ENCODE data around the gene PTDSS2. TPM values are rescaled to one million over a fixed set of nuclear protein-coding genes. Genes with fewer than 3 reads are reported as not detected.
A peak's percentile ranks its signal among the peaks of the same experiment; 100 is the strongest.

The PTDSS2 gene
- total RNA-seq, 1 donor from 2014 or later = 50.4 TPM

- no peak for DNase-seq (ENCODE audit: low spot score, unreplicated experiment)
- TF ChIP-seq, protein P1, sequence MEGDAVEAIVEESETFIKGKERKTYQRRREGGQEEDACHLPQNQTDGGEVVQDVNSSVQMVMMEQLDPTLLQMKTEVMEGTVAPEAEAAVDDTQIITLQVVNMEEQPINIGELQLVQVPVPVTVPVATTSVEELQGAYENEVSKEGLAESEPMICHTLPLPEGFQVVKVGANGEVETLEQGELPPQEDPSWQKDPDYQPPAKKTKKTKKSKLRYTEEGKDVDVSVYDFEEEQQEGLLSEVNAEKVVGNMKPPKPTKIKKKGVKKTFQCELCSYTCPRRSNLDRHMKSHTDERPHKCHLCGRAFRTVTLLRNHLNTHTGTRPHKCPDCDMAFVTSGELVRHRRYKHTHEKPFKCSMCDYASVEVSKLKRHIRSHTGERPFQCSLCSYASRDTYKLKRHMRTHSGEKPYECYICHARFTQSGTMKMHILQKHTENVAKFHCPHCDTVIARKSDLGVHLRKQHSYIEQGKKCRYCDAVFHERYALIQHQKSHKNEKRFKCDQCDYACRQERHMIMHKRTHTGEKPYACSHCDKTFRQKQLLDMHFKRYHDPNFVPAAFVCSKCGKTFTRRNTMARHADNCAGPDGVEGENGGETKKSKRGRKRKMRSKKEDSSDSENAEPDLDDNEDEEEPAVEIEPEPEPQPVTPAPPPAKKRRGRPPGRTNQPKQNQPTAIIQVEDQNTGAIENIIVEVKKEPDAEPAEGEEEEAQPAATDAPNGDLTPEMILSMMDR (IDR thresholded peaks at IDR 0.05; ENCODE audit: unreplicated experiment) = no peak
- Mint-ChIP-seq H3K4me3 (ENCODE audit: low read depth) (no peak overlapping the region), H3K4me1 (ENCODE audit: low read depth) (no peaks in the 10 kb centered on the region), H3K9me3 (ENCODE audit: low read depth) (no peaks in the 10 kb centered on the region), H3K27me3 (no peaks in the 10 kb centered on the region), H3K36me3 (ENCODE audit: insufficient read depth) (peaks cover 23% of the 10 kb centered on the region), H3K27ac (peak overlapping the region; percentile 40)
These were observed 45.5 kb downstream of the PTDSS2 start for GRCh38 chr11:495537-495931.

GRCh38 chr11:496834-497564 lies 46.9 kb downstream of the PTDSS2 start:
- peak overlapping the region; percentile 90 for H3K27ac Mint-ChIP-seq
- DNase-seq (ENCODE audit: low spot score, unreplicated experiment) = no peak
- no peaks in the 10 kb centered on the region for H3K9me3 Mint-ChIP-seq (ENCODE audit: low read depth)
- H3K36me3 Mint-ChIP-seq (ENCODE audit: insufficient read depth) = peaks cover 23% of the 10 kb centered on the region
- H3K27me3 Mint-ChIP-seq = no peaks in the 10 kb centered on the region
- no peaks in the 10 kb centered on the region for H3K4me1 Mint-ChIP-seq (ENCODE audit: low read depth)
- no peak overlapping the region for H3K4me3 Mint-ChIP-seq (ENCODE audit: low read depth)
- TF ChIP-seq, protein P1 (IDR thresholded peaks at IDR 0.05; ENCODE audit: unreplicated experiment) = no peak

GRCh38 chr11:497565-498296 lies 47.7 kb downstream of the PTDSS2 start:
- Mint-ChIP-seq H3K36me3 (ENCODE audit: insufficient read depth) (peaks cover 23% of the 10 kb centered on the region), H3K4me1 (ENCODE audit: low read depth) (no peaks in the 10 kb centered on the region), H3K27me3 (no peaks in the 10 kb centered on the region), H3K27ac (peak overlapping the region; percentile 85), H3K9me3 (ENCODE audit: low read depth) (no peaks in the 10 kb centered on the region), H3K4me3 (ENCODE audit: low read depth) (no peak overlapping the region)
- TF ChIP-seq, protein P1 (IDR thresholded peaks at IDR 0.05; ENCODE audit: unreplicated experiment) = no peak
- DNase-seq (ENCODE audit: low spot score, unreplicated experiment) = no peak

GRCh38 chr11:498297-499181 lies 48.5 kb downstream of the PTDSS2 start:
- H3K36me3 Mint-ChIP-seq (ENCODE audit: insufficient read depth) = peaks cover 23% of the 10 kb centered on the region
- H3K27ac Mint-ChIP-seq = no peak overlapping the region
- H3K27me3 Mint-ChIP-seq = no peaks in the 10 kb centered on the region
- DNase-seq (ENCODE audit: low spot score, unreplicated experiment) = no peak
- H3K9me3 Mint-ChIP-seq (ENCODE audit: low read depth) = no peaks in the 10 kb centered on the region
- H3K4me3 Mint-ChIP-seq (ENCODE audit: low read depth) = no peak overlapping the region
- no peaks in the 10 kb centered on the region for H3K4me1 Mint-ChIP-seq (ENCODE audit: low read depth)
- TF ChIP-seq, protein P1 (IDR thresholded peaks at IDR 0.05; ENCODE audit: unreplicated experiment) = no peak
